IMR-90 (cell line): ENCODE results near the gene SLAMF1. TPM values are rescaled to one million over a fixed set of nuclear protein-coding genes. Genes with fewer than 3 reads are reported as not detected.

Experiments used
- ATAC-seq: fragments of 200-7000 bp; cut with Tn5 transposase; 2 replicates; pipeline ENCODE4 v1.9.1; 2020; ENCODE audit warnings: low read depth, mild to moderate bottlenecking, moderate library complexity
- BruUV-seq: library from RNA; stranded (reverse); fragments of 400-500 nt; replicated peaks from 2 replicates; lab custom pipeline; 2021; lab: Mats Ljungman, UMichigan
- CTCF ChIA-PET: fragments of 300-600 bp; formaldehyde crosslinking; extraction: SDS; loops from one replicate; lab custom pipeline; 2021; ENCODE audit warnings: antibody characterized with exemption; lab: Yijun Ruan, JAX
- POLR2A ChIA-PET: fragments of 300-600 bp; sonication (Branson Sonifier 250); formaldehyde crosslinking; loops from one replicate; lab custom pipeline; 2022; ENCODE audit warnings: antibody characterized with exemption; ENCODE audit not compliant: unreplicated experiment; lab: Charles Lee
- DNase-seq: peaks from one replicate; pipeline ENCODE4 v3.0.0; 2013
- H2AFZ ChIP-seq: replicated peaks from 2 replicates; pipeline ENCODE3; 2013; ENCODE audit warnings: low read length, mild to moderate bottlenecking; ENCODE audit not compliant: poor library complexity
- H2AK5ac ChIP-seq: 2 replicates; pipeline ENCODE4 v1.6.1; 2013; ENCODE audit warnings: low read depth, low read length, inconsistent platforms
- H2AK9ac ChIP-seq: replicated peaks from 2 replicates; pipeline ENCODE3; 2013; ENCODE audit warnings: mild to moderate bottlenecking, low read depth, low read length, moderate library complexity; ENCODE audit not compliant: poor library complexity
- H2BK120ac ChIP-seq: 2 replicates; pipeline ENCODE4 v1.6.1; 2013; ENCODE audit warnings: low read depth, low read length, inconsistent platforms
- H2BK15ac ChIP-seq: 3 replicates; pipeline ENCODE4 v1.6.1; 2013; ENCODE audit warnings: low read depth, low read length, inconsistent platforms
- H2BK20ac ChIP-seq: 2 replicates; pipeline ENCODE4 v1.6.1; 2013; ENCODE audit warnings: low read depth, mild to moderate bottlenecking, inconsistent platforms, low read length, moderate library complexity
- H2BK5ac ChIP-seq: 2 replicates; pipeline ENCODE4 v1.6.1; 2013; ENCODE audit warnings: mild to moderate bottlenecking, low read depth, low read length, inconsistent platforms; ENCODE audit not compliant: poor library complexity, severe bottlenecking
- H3K14ac ChIP-seq: replicated peaks from 2 replicates; pipeline ENCODE4 v1.6.1; 2013; ENCODE audit warnings: low read depth, low read length, inconsistent platforms
- H3K18ac ChIP-seq: 2 replicates; pipeline ENCODE4 v1.6.1; 2013; ENCODE audit warnings: low read depth, low read length, control low read depth
- H3K23ac ChIP-seq: 2 replicates; pipeline ENCODE4 v1.6.1; 2013; ENCODE audit warnings: low read depth, low read length, inconsistent platforms
- H3K27ac ChIP-seq: 2 replicates; pipeline ENCODE4 v1.5.1; 2013; ENCODE audit warnings: mild to moderate bottlenecking, control low read depth, low read length; ENCODE audit not compliant: insufficient read depth
- H3K27me3 ChIP-seq: 2 replicates; pipeline ENCODE4 v1.6.1; 2013; ENCODE audit warnings: low read length; ENCODE audit not compliant: control insufficient read depth, insufficient read depth
- H3K36me3 ChIP-seq: 2 replicates; pipeline ENCODE4 v1.6.1; 2013; ENCODE audit warnings: low read length, mixed read lengths; ENCODE audit not compliant: control insufficient read depth, insufficient read depth
- H3K4ac ChIP-seq: 2 replicates; pipeline ENCODE4 v1.6.1; 2013; ENCODE audit warnings: low read depth, low read length, inconsistent platforms
- H3K4me1 ChIP-seq: 2 replicates; pipeline ENCODE4 v1.6.1; 2013; ENCODE audit warnings: low read length, mixed read lengths; ENCODE audit not compliant: control insufficient read depth, insufficient read depth
- H3K4me2 ChIP-seq: 2 replicates; pipeline ENCODE4 v1.6.1; 2013; ENCODE audit warnings: low read depth, mild to moderate bottlenecking, control low read depth, low read length, moderate library complexity
- H3K4me3 ChIP-seq: 2 replicates; pipeline ENCODE4 v1.5.1; 2013; ENCODE audit warnings: low read depth, mild to moderate bottlenecking, control low read depth, low read length, moderate library complexity; ENCODE audit not compliant: insufficient read depth
- H3K56ac ChIP-seq: 2 replicates; pipeline ENCODE4 v1.6.1; 2013; ENCODE audit warnings: low read length, inconsistent platforms; ENCODE audit not compliant: insufficient read depth; ENCODE audit errors: extremely low read depth
- H3K79me1 ChIP-seq, 2 experiments: 2 replicates each; pipeline ENCODE4 v1.6.1; 2013; ENCODE audit warnings: low read length in 2 of 2, inconsistent platforms in 1 of 2, low read depth in 1 of 2
- H3K9ac ChIP-seq: 2 replicates; pipeline ENCODE4 v1.6.1; 2013; ENCODE audit warnings: low read depth, low read length, control low read depth
- H3K9me1 ChIP-seq: 2 replicates; pipeline ENCODE4 v1.6.1; 2013; ENCODE audit warnings: low read length, inconsistent platforms; ENCODE audit not compliant: insufficient read depth
- H3K9me3 ChIP-seq: 2 replicates; pipeline ENCODE4 v1.6.1; 2013; ENCODE audit warnings: low read length; ENCODE audit not compliant: control insufficient read depth, insufficient read depth
- H4K20me1 ChIP-seq: 2 replicates; pipeline ENCODE4 v1.6.1; 2013; ENCODE audit warnings: low read length, inconsistent platforms; ENCODE audit not compliant: insufficient read depth
- H4K5ac ChIP-seq: 2 replicates; pipeline ENCODE4 v1.6.1; 2013; ENCODE audit warnings: mild to moderate bottlenecking, low read depth, low read length, control low read depth
- H4K8ac ChIP-seq, 2 experiments: 2 replicates each; pipeline ENCODE4 v1.6.1; 2013; ENCODE audit warnings: low read depth in 2 of 2, low read length in 2 of 2, control low read depth in 1 of 2, inconsistent platforms in 1 of 2
- H4K91ac ChIP-seq: 2 replicates; pipeline ENCODE4 v1.6.1; 2013; ENCODE audit warnings: low read depth, low read length, inconsistent platforms; ENCODE audit not compliant: insufficient read depth
- CEBPB ChIP-seq: IDR thresholded peaks from 2 replicates; pipeline ENCODE4 v1.6.1; 2012; ENCODE audit warnings: low read depth, low read length, improper control_type of control experiment
- MAZ ChIP-seq: IDR thresholded peaks from 2 replicates; pipeline ENCODE4 v1.6.1; 2012; ENCODE audit warnings: low read depth, mild to moderate bottlenecking, low read length, improper control_type of control experiment, moderate library complexity, borderline replicate concordance
- MXI1 ChIP-seq: IDR thresholded peaks from 2 replicates; pipeline ENCODE4 v1.6.1; 2012; ENCODE audit warnings: low read depth, mild to moderate bottlenecking, low read length, moderate library complexity, borderline replicate concordance
- POLR2A ChIP-seq: IDR thresholded peaks from 2 replicates; pipeline ENCODE4 v1.6.1; 2012; ENCODE audit warnings: mild to moderate bottlenecking, low read depth, low read length
- SMC3 ChIP-seq: fragments of 150-350 bp; IDR thresholded peaks from 2 replicates; pipeline ENCODE4 v1.6.1; 2016; ENCODE audit warnings: low read depth, mild to moderate bottlenecking, antibody characterized with exemption, low read length, moderate library complexity
- WGBS, 2 experiments: methylation state at CpG; one replicate each; pipeline versions ENCODE4 v1.1.5 to v1.1.7; 2013; ENCODE audit warnings: missing lambda C conversion rate in 2 of 2; ENCODE audit not compliant: insufficient read length in 1 of 2; ENCODE audit errors: extremely low coverage in 2 of 2; 5-methylcytosine and 5-hydroxymethylcytosine counted together
- dilution Hi-C: fragments of 300-500 bp; cut with HindIII; formaldehyde crosslinking; loops from one replicate; pipeline ENCODE4 v1.14.3; 2018; ENCODE audit warnings: low sequenced_read_pairs; ENCODE audit not compliant: unreplicated experiment
- in situ Hi-C: fragments of 300-500 bp; cut with MboI; formaldehyde crosslinking; loops from 3 replicates; pipeline ENCODE4 v1.14.3; 2019; ENCODE audit warnings: low sequenced_read_pairs, inconsistent platforms, mixed read lengths
- intact Hi-C: fragments of 100-400 bp; cut with micrococcal nuclease; formaldehyde crosslinking; loops from 2 replicates; pipeline ENCODE4 v1.10.0; 2022
- polyA plus RNA-seq, 3 experiments: library from polyadenylated mRNA; depleted of rRNA; stranded (reverse); fragments of >200 nt; gene quantifications; 2 replicates each; pipeline ENCODE4 v1.2.3, GENCODE V29; 2012; ENCODE audit warnings: low replicate concordance in 1 of 3
- total RNA-seq: library from RNA; depleted of rRNA; stranded (reverse); fragments of >200 nt; gene quantifications from 2 replicates; pipeline ENCODE4 v1.2.3, GENCODE V29; 2012

SLAMF1 gene
- total and polyA plus RNA-seq, 2 of the 4 experiments (the other 2 are of a cell fraction) = not detected

GRCh38 chr1:160669802-160670201 lies 23.0 kb upstream of the SLAMF1 start:
- DNase-seq = no peak
- no peak for ATAC-seq
- Histone ChIP-seq H3K36me3 (no peaks in the 10 kb centered on the region), H4K91ac (no peak overlapping the region), H3K9ac (no peak overlapping the region), H3K14ac (no peak overlapping the region), H3K4me2 (no peak overlapping the region), H4K20me1 (no peaks in the 10 kb centered on the region), H3K9me3 (no peaks in the 10 kb centered on the region), H2BK15ac (no peak overlapping the region), H4K8ac (no peak overlapping the region), H2BK120ac (no peak overlapping the region), H2BK20ac (no peak overlapping the region), H3K23ac (no peak overlapping the region), H3K27me3 (no peaks in the 10 kb centered on the region), H4K5ac (no peak overlapping the region), H3K79me1 (no peaks in the 10 kb centered on the region), H3K18ac (no peak overlapping the region), H2BK5ac (no peak overlapping the region), H3K27ac (no peak overlapping the region), H2AFZ (no peak overlapping the region), H2AK9ac (no peak overlapping the region), H3K9me1 (no peaks in the 10 kb centered on the region), H3K4me1 (no peaks in the 10 kb centered on the region), H3K4ac (no peak overlapping the region), H2AK5ac (no peak overlapping the region), H3K4me3 (no peak overlapping the region), H3K56ac (no peak overlapping the region)
- POLR2A ChIA-PET = no interaction called here
- BruUV-seq = no TSS peak
- dilution Hi-C loops = no loop called here
- in situ Hi-C loops = loop anchor here (10.0 kb wide), 1 partner anchor 65 kb away; the partner anchor contains the start of gene SLAMF7
- intact Hi-C loops = no loop called here
- TF ChIP-seq POLR2A = no peak
- no peak for TF ChIP-seq CEBPB
- no peak for TF ChIP-seq SMC3
- TF ChIP-seq MXI1 = no peak
- no peak for TF ChIP-seq MAZ
- no CpG with 5 or more reads among the region's 20 CpGs for WGBS, 2 experiments
- CTCF ChIA-PET = no interaction called here
